Measurements from ENCODE around the gene TMEM222.

DNA sequence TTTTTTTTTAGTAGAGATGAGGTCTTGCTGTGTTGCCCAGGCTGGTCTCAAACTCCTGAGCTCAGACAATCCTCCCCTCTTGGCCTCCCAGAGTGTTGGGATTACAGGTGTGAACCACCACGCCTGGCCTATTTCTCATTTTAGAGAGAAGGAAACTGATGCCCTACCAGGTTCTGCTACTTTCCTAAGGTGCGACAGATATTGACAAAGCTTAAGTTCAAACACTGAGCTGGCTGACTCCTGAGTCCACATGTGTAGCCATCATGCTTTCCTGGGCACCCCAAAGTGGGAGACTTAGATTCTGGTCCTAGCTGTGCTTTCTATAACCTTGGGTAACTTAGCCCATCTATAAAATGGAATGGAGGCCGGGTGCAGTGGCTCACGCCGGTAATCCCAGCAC is 5.1 kb upstream of the TMEM222 start:
- TF ChIP-seq, protein P1, sequence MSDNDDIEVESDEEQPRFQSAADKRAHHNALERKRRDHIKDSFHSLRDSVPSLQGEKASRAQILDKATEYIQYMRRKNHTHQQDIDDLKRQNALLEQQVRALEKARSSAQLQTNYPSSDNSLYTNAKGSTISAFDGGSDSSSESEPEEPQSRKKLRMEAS (IDR thresholded peaks at IDR 0.05; ENCODE audit: low read depth): no peak
- TF ChIP-seq YY1 (IDR thresholded peaks at IDR 0.05; ENCODE audit: low read depth) (no peak), RAD21 (IDR thresholded peaks at IDR 0.05; ENCODE audit: low read length) (no peak), NFIC (IDR thresholded peaks at IDR 0.05; ENCODE audit: borderline replicate concordance) (no peak), EP300 (IDR thresholded peaks at IDR 0.05; ENCODE audit: borderline replicate concordance in 1 of 2, low read depth in 1 of 2, low read length in 1 of 2) (no peak), EZH2phosphoT487 (IDR thresholded peaks at IDR 0.05; ENCODE audit: borderline replicate concordance, low read depth) (no peak), POLR2AphosphoS5 (IDR thresholded peaks at IDR 0.05; ENCODE audit: low read depth, low read length) (no peak), CHD2 (IDR thresholded peaks at IDR 0.05; ENCODE audit: low read length, partially characterized antibody) (no peak), TEAD4 (IDR thresholded peaks at IDR 0.05; ENCODE audit: borderline replicate concordance, insufficient read depth) (no peak), TAF1 (IDR thresholded peaks at IDR 0.05; ENCODE audit: borderline replicate concordance, low read depth, low read length) (no peak)
- TF ChIP-seq, protein P2, sequence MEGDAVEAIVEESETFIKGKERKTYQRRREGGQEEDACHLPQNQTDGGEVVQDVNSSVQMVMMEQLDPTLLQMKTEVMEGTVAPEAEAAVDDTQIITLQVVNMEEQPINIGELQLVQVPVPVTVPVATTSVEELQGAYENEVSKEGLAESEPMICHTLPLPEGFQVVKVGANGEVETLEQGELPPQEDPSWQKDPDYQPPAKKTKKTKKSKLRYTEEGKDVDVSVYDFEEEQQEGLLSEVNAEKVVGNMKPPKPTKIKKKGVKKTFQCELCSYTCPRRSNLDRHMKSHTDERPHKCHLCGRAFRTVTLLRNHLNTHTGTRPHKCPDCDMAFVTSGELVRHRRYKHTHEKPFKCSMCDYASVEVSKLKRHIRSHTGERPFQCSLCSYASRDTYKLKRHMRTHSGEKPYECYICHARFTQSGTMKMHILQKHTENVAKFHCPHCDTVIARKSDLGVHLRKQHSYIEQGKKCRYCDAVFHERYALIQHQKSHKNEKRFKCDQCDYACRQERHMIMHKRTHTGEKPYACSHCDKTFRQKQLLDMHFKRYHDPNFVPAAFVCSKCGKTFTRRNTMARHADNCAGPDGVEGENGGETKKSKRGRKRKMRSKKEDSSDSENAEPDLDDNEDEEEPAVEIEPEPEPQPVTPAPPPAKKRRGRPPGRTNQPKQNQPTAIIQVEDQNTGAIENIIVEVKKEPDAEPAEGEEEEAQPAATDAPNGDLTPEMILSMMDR (IDR thresholded peaks at IDR 0.05): no peak
- TF ChIP-seq, protein P3, sequence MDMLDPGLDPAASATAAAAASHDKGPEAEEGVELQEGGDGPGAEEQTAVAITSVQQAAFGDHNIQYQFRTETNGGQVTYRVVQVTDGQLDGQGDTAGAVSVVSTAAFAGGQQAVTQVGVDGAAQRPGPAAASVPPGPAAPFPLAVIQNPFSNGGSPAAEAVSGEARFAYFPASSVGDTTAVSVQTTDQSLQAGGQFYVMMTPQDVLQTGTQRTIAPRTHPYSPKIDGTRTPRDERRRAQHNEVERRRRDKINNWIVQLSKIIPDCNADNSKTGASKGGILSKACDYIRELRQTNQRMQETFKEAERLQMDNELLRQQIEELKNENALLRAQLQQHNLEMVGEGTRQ (IDR thresholded peaks at IDR 0.05; ENCODE audit: borderline replicate concordance, low read depth, low read length): no peak
- TF ChIP-seq, protein P4, sequence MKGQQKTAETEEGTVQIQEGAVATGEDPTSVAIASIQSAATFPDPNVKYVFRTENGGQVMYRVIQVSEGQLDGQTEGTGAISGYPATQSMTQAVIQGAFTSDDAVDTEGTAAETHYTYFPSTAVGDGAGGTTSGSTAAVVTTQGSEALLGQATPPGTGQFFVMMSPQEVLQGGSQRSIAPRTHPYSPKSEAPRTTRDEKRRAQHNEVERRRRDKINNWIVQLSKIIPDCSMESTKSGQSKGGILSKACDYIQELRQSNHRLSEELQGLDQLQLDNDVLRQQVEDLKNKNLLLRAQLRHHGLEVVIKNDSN (IDR thresholded peaks at IDR 0.05; ENCODE audit: borderline replicate concordance, low read depth): no peak
- TF ChIP-seq, protein P5, sequence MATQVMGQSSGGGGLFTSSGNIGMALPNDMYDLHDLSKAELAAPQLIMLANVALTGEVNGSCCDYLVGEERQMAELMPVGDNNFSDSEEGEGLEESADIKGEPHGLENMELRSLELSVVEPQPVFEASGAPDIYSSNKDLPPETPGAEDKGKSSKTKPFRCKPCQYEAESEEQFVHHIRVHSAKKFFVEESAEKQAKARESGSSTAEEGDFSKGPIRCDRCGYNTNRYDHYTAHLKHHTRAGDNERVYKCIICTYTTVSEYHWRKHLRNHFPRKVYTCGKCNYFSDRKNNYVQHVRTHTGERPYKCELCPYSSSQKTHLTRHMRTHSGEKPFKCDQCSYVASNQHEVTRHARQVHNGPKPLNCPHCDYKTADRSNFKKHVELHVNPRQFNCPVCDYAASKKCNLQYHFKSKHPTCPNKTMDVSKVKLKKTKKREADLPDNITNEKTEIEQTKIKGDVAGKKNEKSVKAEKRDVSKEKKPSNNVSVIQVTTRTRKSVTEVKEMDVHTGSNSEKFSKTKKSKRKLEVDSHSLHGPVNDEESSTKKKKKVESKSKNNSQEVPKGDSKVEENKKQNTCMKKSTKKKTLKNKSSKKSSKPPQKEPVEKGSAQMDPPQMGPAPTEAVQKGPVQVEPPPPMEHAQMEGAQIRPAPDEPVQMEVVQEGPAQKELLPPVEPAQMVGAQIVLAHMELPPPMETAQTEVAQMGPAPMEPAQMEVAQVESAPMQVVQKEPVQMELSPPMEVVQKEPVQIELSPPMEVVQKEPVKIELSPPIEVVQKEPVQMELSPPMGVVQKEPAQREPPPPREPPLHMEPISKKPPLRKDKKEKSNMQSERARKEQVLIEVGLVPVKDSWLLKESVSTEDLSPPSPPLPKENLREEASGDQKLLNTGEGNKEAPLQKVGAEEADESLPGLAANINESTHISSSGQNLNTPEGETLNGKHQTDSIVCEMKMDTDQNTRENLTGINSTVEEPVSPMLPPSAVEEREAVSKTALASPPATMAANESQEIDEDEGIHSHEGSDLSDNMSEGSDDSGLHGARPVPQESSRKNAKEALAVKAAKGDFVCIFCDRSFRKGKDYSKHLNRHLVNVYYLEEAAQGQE (IDR thresholded peaks at IDR 0.05; ENCODE audit: low read depth, low read length): no peak

All from SK-N-SH (cell line).